ENCODE data around the gene CTTNBP2. TPM values are rescaled to one million over a fixed set of nuclear protein-coding genes. Genes with fewer than 3 reads are reported as not detected.

Gene CTTNBP2
- total RNA-seq, 1 experiment from 2014 or later, result 17.6 TPM

GRCh38 chr7:117717357-117717756 is 155.9 kb downstream of the CTTNBP2 start:
- Histone ChIP-seq H4K5ac (ENCODE audit: insufficient read length, low read depth, low read length) (no peak overlapping the region), H2BK20ac (ENCODE audit: low read depth, low read length, poor library complexity, severe bottlenecking) (no peak overlapping the region), H4K91ac (ENCODE audit: insufficient read length, low read depth, low read length) (no peak overlapping the region), H2AFZ (ENCODE audit: low read length) (no peak overlapping the region), H3K79me1 (ENCODE audit: insufficient read depth, low read depth, low read length, poor library complexity, severe bottlenecking) (no peaks in the 10 kb centered on the region), H2BK120ac (ENCODE audit: low read depth, low read length, poor library complexity, severe bottlenecking) (no peak overlapping the region), H3K23me2 (ENCODE audit: insufficient read length, low read depth, low read length, poor library complexity, severe bottlenecking) (no peaks in the 10 kb centered on the region), H3K27ac (ENCODE audit: insufficient read length, low read depth, low read length) (no peak overlapping the region), H3K23ac (ENCODE audit: insufficient read length, low read depth, low read length) (no peak overlapping the region), H3K9ac (ENCODE audit: extremely low read depth, insufficient read length, low read length) (no peak overlapping the region), H3K4me2 (ENCODE audit: insufficient read depth, insufficient read length, low read length) (no peak overlapping the region), H4K8ac (replicated peaks; ENCODE audit: insufficient read length, low read depth, low read length) (no peak overlapping the region), H2BK5ac (ENCODE audit: insufficient read length, low read length) (no peak overlapping the region), H3K14ac (ENCODE audit: insufficient read depth, low read length) (no peak overlapping the region), H3K4ac (ENCODE audit: low read depth, low read length) (no peak overlapping the region), H3K79me2 (ENCODE audit: insufficient read depth, low read length) (no peaks in the 10 kb centered on the region), H3T11ph (ENCODE audit: low read length) (no peak overlapping the region), H4K20me1 (ENCODE audit: control insufficient read depth, insufficient read depth, insufficient read length) (no peaks in the 10 kb centered on the region), H2BK15ac (ENCODE audit: low read depth, low read length) (no peak overlapping the region), H3K56ac (ENCODE audit: insufficient read length, low read depth, low read length) (no peak overlapping the region), H3K18ac (ENCODE audit: insufficient read length, low read depth, low read length) (no peak overlapping the region), H2AK5ac (ENCODE audit: insufficient read length, low read length) (no peak overlapping the region), H3K4me1 (ENCODE audit: insufficient read depth, low read length) (no peaks in the 10 kb centered on the region), H3K9me3 (ENCODE audit: control insufficient read depth, low read depth, low read length) (no peaks in the 10 kb centered on the region), H2BK12ac (ENCODE audit: insufficient read length, low read depth, low read length) (no peak overlapping the region), H3K27me3 (ENCODE audit: insufficient read depth, low read length) (no peaks in the 10 kb centered on the region)
- Mint-ChIP-seq H3K4me3 (no peak overlapping the region), H3K36me3 (ENCODE audit: insufficient read depth in 1 of 3, low read depth in 3 of 3) (peaks cover 4 to 53% (median 16%) of the 10 kb centered on the region in 3 experiments; a peak in 5 of 7 replicates), H3K27ac (no peak overlapping the region), H3K4me1 (peaks cover 0 to 4% of the 10 kb centered on the region in 2 experiments; a peak in 2 of 4 replicates), H3K9me3 (no peaks in the 10 kb centered on the region), H3K27me3 (ENCODE audit: low read depth) (no peaks in the 10 kb centered on the region)
- DNase-seq, result no peak
- no CpG with 5 or more reads among the region's 2 CpGs for WGBS (ENCODE audit: extremely low coverage, insufficient read length, low lambda C conversion rate)
- TF ChIP-seq CTCF (conservative IDR thresholded peaks at IDR 0.05), result no peak
